GM12878 (cell line): Measurements from ENCODE around the gene ADARB1. TPM values are rescaled to one million over a fixed set of nuclear protein-coding genes. Genes with fewer than 3 reads are reported as not detected.

ENCODE experiments used
- ATAC-seq: fragments of 200-7000 bp; cut with Tn5 transposase; 3 replicates; pipeline ENCODE4 v1.9.1; 2020; ENCODE audit warnings: mild to moderate bottlenecking, moderate library complexity
- BruUV-seq: library from RNA; stranded (reverse); fragments of 400-500 nt; replicated peaks from 2 replicates; lab custom pipeline; 2021; lab: Mats Ljungman, UMichigan
- CTCF ChIA-PET: fragments of 300-600 bp; sonication (Branson Sonifier 250); formaldehyde crosslinking; extraction: SDS; loops from one replicate; lab custom pipeline; 2021; ENCODE audit warnings: inconsistent platforms; lab: Yijun Ruan, JAX
- POLR2A ChIA-PET: fragments of 350-600 bp; formaldehyde crosslinking; extraction: SDS; loops from one replicate; lab custom pipeline; 2021; ENCODE audit warnings: inconsistent platforms; lab: Charles Lee
- RAD21 ChIA-PET: fragments of 300-600 bp; sonication (Branson Sonifier 250); formaldehyde crosslinking; loops from one replicate; lab custom pipeline; 2023; ENCODE audit warnings: antibody characterized with exemption; ENCODE audit not compliant: unreplicated experiment; lab: Charles Lee
- SMC1A ChIA-PET: fragments of 300-600 bp; sonication (Branson Sonifier 250); formaldehyde crosslinking; loops from one replicate; lab custom pipeline; 2023; ENCODE audit not compliant: unreplicated experiment, uncharacterized antibody; lab: Charles Lee
- DNase-seq: peaks from one replicate; pipeline ENCODE4 v3.0.0-alpha.2; 2011; ENCODE audit warnings: low read depth, low spot score
- FAIRE-seq: peaks from 3 replicates; lab custom pipeline; 2011; peaks lifted over from hg19 to GRCh38; lab: Jason Lieb, UNC
- H2AFZ ChIP-seq: 2 replicates; pipeline ENCODE4 v1.6.0; 2011; ENCODE audit warnings: low read depth, low read length, control low read depth; ENCODE audit not compliant: control insufficient read depth
- H3K27ac ChIP-seq: 2 replicates; pipeline ENCODE4 v1.5.1; 2011; ENCODE audit warnings: control low read depth; ENCODE audit not compliant: control insufficient read depth, insufficient read depth
- H3K27me3 ChIP-seq, 2 experiments: replicated peaks in 1 of 2; 2 replicates each; pipeline versions ENCODE4 v1.6.0 to v1.6.1; 2011; ENCODE audit warnings: low read length in 1 of 2; ENCODE audit not compliant: control insufficient read depth in 2 of 2, insufficient read depth in 2 of 2
- H3K36me3 ChIP-seq, 2 experiments: 2 replicates each; pipeline ENCODE4 v1.5.1; 2011; ENCODE audit warnings: low read length in 1 of 2; ENCODE audit not compliant: control insufficient read depth in 2 of 2, insufficient read depth in 2 of 2
- H3K4me1 ChIP-seq: 2 replicates; pipeline ENCODE4 v1.6.1; 2011; ENCODE audit warnings: mild to moderate bottlenecking, low read length, moderate library complexity, mixed read lengths; ENCODE audit not compliant: control insufficient read depth, insufficient read depth
- H3K4me2 ChIP-seq: 2 replicates; pipeline ENCODE4 v1.6.0; 2011; ENCODE audit warnings: control low read depth; ENCODE audit not compliant: control insufficient read depth, insufficient read depth
- H3K4me3 ChIP-seq: fragments of 200-600 bp; sonication (generic); 2 replicates; pipeline ENCODE4 v1.5.1; 2016
- H3K79me2 ChIP-seq: 2 replicates; pipeline ENCODE4 v1.6.0; 2011; ENCODE audit warnings: low read length; ENCODE audit not compliant: control insufficient read depth, insufficient read depth
- H3K9ac ChIP-seq: 2 replicates; pipeline ENCODE4 v1.8.0; 2011; ENCODE audit warnings: low read length, control low read depth, mixed read lengths; ENCODE audit not compliant: control insufficient read depth, insufficient read depth
- H3K9me3 ChIP-seq: replicated peaks from 3 replicates; pipeline ENCODE4 v1.5.1; 2011; ENCODE audit warnings: mild to moderate bottlenecking, low read length; ENCODE audit not compliant: control insufficient read depth, insufficient read depth
- H4K20me1 ChIP-seq: 2 replicates; pipeline ENCODE4 v1.6.0; 2011; ENCODE audit not compliant: control insufficient read depth, insufficient read depth
- CHD1 ChIP-seq: IDR thresholded peaks from 2 replicates; pipeline ENCODE4 v1.6.1; 2012; ENCODE audit warnings: low read depth, low read length, improper control_type of control experiment
- EED ChIP-seq: sonication (generic); IDR thresholded peaks from 2 replicates; pipeline ENCODE4 v1.6.1; 2016; ENCODE audit warnings: antibody characterized with exemption, low read depth
- HDAC6 ChIP-seq: fragments of 200-600 bp; sonication (generic); IDR thresholded peaks from one replicate; pipeline ENCODE4 v1.8.0; 2017; ENCODE audit warnings: antibody characterized with exemption; ENCODE audit not compliant: unreplicated experiment
- IRF4 ChIP-seq: IDR thresholded peaks from 2 replicates; pipeline ENCODE4 v1.6.1; 2011; ENCODE audit warnings: low read depth, low read length
- SMC3 ChIP-seq: IDR thresholded peaks from 2 replicates; pipeline ENCODE4 v1.6.1; 2011; ENCODE audit warnings: low read length, improper control_type of control experiment, borderline replicate concordance
- YY1 ChIP-seq: IDR thresholded peaks from 2 replicates; pipeline ENCODE4 v1.6.1; 2011; ENCODE audit warnings: low read depth, mild to moderate bottlenecking, low read length
- WGBS: methylation state at CpG from one replicate; pipeline ENCODE4 v1.1.6; 2016; ENCODE audit warnings: low lambda C conversion rate; ENCODE audit not compliant: insufficient replicate concordance, insufficient coverage; ENCODE audit errors: missing lambda C conversion rate; 5-methylcytosine and 5-hydroxymethylcytosine counted together
- in situ Hi-C: fragments of 300-500 bp; cut with MboI; formaldehyde crosslinking; loops from 9 replicates; pipeline ENCODE4 v1.14.3; 2018; ENCODE audit warnings: mixed read lengths
- intact Hi-C: fragments of 100-400 bp; cut with micrococcal nuclease; formaldehyde crosslinking; loops from one replicate; pipeline ENCODE4 v1.14.2; 2022; ENCODE audit not compliant: unreplicated experiment
- polyA plus RNA-seq, 11 experiments: library from polyadenylated mRNA; depleted of rRNA in 4 of 11; unstranded in 6 of 11; stranded (reverse) in 5 of 11; fragments of >200 nt; fragmentation: Nextera tagmentation in 4 of 11; fragmentation: Illumina TruSeq in 1 of 11; extraction: Ambion mirVana in 4 of 11; extraction: Trizol in 1 of 11; gene quantifications; 1 replicate in 1 of 11; 2 replicates in 10 of 11; pipeline versions ENCODE4 v1.2.1 to v1.2.3, GENCODE V29; 2011 to 2016; ENCODE audit warnings: inconsistent platforms in 2 of 11, missing spikeins in 2 of 11, low read depth in 1 of 11
- total RNA-seq, 4 experiments: library from RNA; depleted of rRNA in 3 of 4; stranded (reverse); fragments of >200 nt in 3 of 4; fragmentation: Illumina TruSeq in 1 of 4; extraction: Trizol in 1 of 4; gene quantifications; 2 replicates each; pipeline versions ENCODE4 v1.2.1 to v1.2.3, GENCODE V29; 2013 to 2021
- TF ChIP-seq, protein P1 (sequence below): fragments of 450-650 bp; IDR thresholded peaks from 2 replicates; pipeline ENCODE4 v1.6.1; 2017; ENCODE audit warnings: mild to moderate bottlenecking, low read depth, inconsistent platforms; ENCODE audit not compliant: poor library complexity, severe bottlenecking

The ADARB1 gene
- total and polyA plus RNA-seq, 10 of the 15 experiments (the other 5 are each of a cell fraction or from before 2014, with no cell fraction given) = 5.7 to 61.7 (median 25.3) TPM

DNA sequence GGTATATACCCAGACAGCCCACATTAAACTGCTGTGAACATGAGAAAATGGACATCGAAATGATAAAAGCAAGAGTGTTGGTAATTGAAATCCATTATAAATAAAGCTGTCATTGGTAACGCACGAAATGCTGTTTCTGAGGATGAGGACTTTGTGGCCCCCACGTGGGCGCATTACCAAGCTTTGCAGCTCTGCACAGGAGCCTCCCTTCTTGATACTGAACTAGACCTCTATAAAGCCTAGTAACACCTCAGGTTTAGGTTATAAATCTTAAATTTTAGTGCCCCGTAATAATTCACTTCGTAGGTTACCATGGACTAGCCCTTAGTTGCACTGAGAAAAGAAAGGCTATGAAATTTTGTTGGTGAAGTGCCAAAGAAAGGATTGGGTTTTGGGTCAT lies 45.4 kb downstream of the ADARB1 start:
- Histone ChIP-seq H3K4me2 (no peak overlapping the region), H3K36me3 (no peaks in the 10 kb centered on the region), H3K9me3 (no peaks in the 10 kb centered on the region), H3K27me3 (no peaks in the 10 kb centered on the region; a peak in 1 of 4 replicates), H2AFZ (no peak overlapping the region), H3K79me2 (no peaks in the 10 kb centered on the region), H3K9ac (no peak overlapping the region), H3K4me1 (peaks cover 13% of the 10 kb centered on the region), H3K4me3 (no peak overlapping the region), H3K27ac (no peak overlapping the region), H4K20me1 (no peaks in the 10 kb centered on the region; the same call in 1 of the 2 replicates)
- ChIA-PET POLR2A (interaction anchor here (0.8 kb wide), 1 partner anchor 21 kb away, joined by 3 read pairs; no protein-coding TSS in a partner anchor), RAD21 (interaction anchor here (1.0 kb wide), 1 partner anchor 21 kb away, joined by 3 read pairs; no protein-coding TSS in a partner anchor), SMC1A (interaction anchor here (0.9 to 2.2 kb wide), 4 partner anchors 9 to 20 kb away, joined by 3 to 12 read pairs (median 6); no protein-coding TSS in a partner anchor), CTCF (interaction anchor here (1.0 to 15.4 kb wide), 5 partner anchors 9 to 41 kb away, joined by 3 to 626 read pairs (median 9); no protein-coding TSS in a partner anchor)
- 66% methylated on average over 7 of the region's 7 CpGs for WGBS
- ATAC-seq (no peak), DNase-seq (no peak), FAIRE-seq (no peak)
- TF ChIP-seq YY1 (no peak), CHD1 (no peak), HDAC6 (no peak), IRF4 (no peak), EED (no peak), SMC3 (no peak)
- TF ChIP-seq, protein P1, sequence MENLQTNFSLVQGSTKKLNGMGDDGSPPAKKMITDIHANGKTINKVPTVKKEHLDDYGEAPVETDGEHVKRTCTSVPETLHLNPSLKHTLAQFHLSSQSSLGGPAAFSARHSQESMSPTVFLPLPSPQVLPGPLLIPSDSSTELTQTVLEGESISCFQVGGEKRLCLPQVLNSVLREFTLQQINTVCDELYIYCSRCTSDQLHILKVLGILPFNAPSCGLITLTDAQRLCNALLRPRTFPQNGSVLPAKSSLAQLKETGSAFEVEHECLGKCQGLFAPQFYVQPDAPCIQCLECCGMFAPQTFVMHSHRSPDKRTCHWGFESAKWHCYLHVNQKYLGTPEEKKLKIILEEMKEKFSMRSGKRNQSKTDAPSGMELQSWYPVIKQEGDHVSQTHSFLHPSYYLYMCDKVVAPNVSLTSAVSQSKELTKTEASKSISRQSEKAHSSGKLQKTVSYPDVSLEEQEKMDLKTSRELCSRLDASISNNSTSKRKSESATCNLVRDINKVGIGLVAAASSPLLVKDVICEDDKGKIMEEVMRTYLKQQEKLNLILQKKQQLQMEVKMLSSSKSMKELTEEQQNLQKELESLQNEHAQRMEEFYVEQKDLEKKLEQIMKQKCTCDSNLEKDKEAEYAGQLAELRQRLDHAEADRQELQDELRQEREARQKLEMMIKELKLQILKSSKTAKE = no peak
- in situ Hi-C loops (no loop called here), intact Hi-C loops (no loop called here)
- no TSS peak for BruUV-seq
